IPS-20b (cell line): Measurements from ENCODE around the gene CPNE7.

Experiments
- H3K27ac ChIP-seq: one replicate; pipeline ENCODE4 v1.5.1; 2013; ENCODE audit warnings: low read length
- H3K27me3 ChIP-seq: 2 replicates; pipeline ENCODE4 v1.6.1; 2013; ENCODE audit warnings: mild to moderate bottlenecking, low read length, inconsistent platforms; ENCODE audit not compliant: insufficient read depth
- H3K36me3 ChIP-seq: 2 replicates; pipeline ENCODE4 v1.6.1; 2013; ENCODE audit warnings: low read depth, mild to moderate bottlenecking, inconsistent platforms, low read length, moderate library complexity; ENCODE audit not compliant: insufficient read depth
- H3K4me1 ChIP-seq: 2 replicates; pipeline ENCODE4 v1.6.1; 2013; ENCODE audit warnings: mild to moderate bottlenecking, control low read depth, inconsistent platforms, low read length, moderate library complexity; ENCODE audit not compliant: insufficient read depth
- H3K4me3 ChIP-seq: 2 replicates; pipeline ENCODE4 v1.5.1; 2013; ENCODE audit warnings: mild to moderate bottlenecking, low read length, inconsistent platforms
- H3K9ac ChIP-seq: 2 replicates; pipeline ENCODE4 v1.6.1; 2013; ENCODE audit warnings: low read depth, mild to moderate bottlenecking, inconsistent platforms, low read length, moderate library complexity
- H3K9me3 ChIP-seq: 2 replicates; pipeline ENCODE4 v1.6.1; 2013; ENCODE audit warnings: mild to moderate bottlenecking, low read depth, low read length, inconsistent platforms; ENCODE audit not compliant: insufficient read depth

The CPNE7 gene

DNA sequence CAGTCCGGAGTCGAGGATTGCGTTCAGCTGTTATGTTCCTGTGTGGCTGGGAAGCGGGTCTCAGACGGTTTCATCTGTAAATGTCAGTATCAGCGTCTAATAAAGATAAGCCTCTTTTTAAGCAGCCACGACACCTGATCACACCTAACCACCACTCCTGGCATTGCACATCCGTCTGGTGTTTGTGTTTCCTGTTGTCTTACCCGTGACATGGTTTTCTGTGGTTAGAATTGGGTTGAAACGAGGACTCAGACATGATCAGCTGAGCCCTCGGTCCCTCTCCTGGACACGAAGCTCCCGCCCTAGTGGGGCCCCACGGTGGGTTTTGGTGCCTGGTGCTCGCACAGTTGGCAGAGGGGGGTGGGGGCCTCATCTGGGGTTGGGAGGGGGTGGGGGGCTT, 18.3 kb downstream of the CPNE7 start:
- no peaks in the 10 kb centered on the region for H3K4me1 ChIP-seq
- H3K9ac ChIP-seq: no peak overlapping the region
- H3K4me3 ChIP-seq: no peak overlapping the region
- no peaks in the 10 kb centered on the region for H3K36me3 ChIP-seq
- no peaks in the 10 kb centered on the region for H3K9me3 ChIP-seq
- no peaks in the 10 kb centered on the region for H3K27me3 ChIP-seq
- no peak overlapping the region for H3K27ac ChIP-seq

DNA sequence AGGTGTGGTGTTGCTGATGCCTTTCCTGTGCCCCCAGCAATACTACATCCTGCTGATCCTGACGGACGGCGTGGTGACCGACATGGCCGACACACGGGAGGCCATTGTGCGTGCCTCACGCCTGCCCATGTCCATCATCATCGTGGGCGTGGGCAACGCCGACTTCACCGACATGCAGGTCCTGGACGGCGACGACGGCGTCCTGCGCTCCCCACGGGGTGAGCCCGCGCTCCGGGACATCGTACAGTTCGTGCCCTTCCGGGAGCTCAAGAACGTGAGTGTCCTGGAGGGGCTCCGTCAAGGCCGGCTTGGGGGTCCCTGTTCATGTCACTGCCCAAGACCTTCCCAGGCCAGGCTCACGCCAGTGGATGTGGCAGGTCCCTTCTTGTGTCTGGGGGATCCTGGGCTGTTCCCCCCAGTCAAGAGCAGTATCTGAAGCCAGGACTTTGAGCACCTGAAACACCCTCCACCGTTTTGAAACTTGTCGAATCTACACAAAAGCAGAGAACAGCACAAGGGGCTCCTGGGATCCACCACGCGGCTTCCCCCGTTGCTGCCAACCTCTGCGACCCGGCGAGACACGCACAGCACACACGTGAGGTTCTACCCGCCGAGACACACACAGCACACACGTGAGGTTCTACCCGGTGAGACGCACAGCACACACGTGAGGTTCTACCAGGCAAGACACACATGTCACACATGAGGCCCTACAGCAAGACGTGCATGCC, 19.9 kb downstream of the CPNE7 start:
- Histone ChIP-seq H3K9me3 (no peaks in the 10 kb centered on the region), H3K4me1 (no peaks in the 10 kb centered on the region), H3K36me3 (no peaks in the 10 kb centered on the region), H3K9ac (no peak overlapping the region), H3K4me3 (no peak overlapping the region), H3K27me3 (no peaks in the 10 kb centered on the region), H3K27ac (no peak overlapping the region)

DNA sequence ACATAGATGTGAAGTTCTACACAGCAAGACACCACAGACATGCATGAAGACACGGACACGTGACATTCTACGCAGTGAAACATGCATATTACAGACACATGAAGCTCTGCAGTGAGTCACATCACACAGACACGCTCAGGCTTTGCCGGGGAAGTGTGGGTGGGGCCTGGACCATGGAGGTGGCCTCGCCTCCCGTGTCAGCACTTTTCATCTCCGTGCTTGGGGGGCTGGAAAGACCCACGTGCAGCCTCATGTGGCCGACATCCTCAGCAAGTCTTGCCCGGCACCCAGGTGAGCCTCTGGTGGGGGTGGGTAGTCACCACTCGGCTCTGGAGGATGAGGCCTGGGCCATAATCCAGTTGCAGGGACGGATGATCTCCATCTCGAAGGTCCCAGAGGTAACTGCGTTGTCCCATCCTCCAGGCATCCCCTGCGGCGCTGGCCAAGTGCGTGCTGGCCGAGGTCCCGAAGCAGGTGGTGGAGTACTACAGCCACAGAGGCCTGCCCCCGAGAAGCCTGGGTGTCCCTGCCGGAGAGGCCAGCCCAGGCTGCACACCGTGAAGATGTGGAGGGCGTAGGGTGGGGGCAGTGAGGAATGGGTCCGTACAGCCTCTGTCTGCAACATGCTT, 20.6 kb downstream of the CPNE7 start:
- Histone ChIP-seq H3K9ac (no peak overlapping the region), H3K27me3 (no peaks in the 10 kb centered on the region), H3K9me3 (no peaks in the 10 kb centered on the region), H3K4me1 (no peaks in the 10 kb centered on the region), H3K27ac (no peak overlapping the region), H3K36me3 (no peaks in the 10 kb centered on the region), H3K4me3 (no peak overlapping the region)

DNA sequence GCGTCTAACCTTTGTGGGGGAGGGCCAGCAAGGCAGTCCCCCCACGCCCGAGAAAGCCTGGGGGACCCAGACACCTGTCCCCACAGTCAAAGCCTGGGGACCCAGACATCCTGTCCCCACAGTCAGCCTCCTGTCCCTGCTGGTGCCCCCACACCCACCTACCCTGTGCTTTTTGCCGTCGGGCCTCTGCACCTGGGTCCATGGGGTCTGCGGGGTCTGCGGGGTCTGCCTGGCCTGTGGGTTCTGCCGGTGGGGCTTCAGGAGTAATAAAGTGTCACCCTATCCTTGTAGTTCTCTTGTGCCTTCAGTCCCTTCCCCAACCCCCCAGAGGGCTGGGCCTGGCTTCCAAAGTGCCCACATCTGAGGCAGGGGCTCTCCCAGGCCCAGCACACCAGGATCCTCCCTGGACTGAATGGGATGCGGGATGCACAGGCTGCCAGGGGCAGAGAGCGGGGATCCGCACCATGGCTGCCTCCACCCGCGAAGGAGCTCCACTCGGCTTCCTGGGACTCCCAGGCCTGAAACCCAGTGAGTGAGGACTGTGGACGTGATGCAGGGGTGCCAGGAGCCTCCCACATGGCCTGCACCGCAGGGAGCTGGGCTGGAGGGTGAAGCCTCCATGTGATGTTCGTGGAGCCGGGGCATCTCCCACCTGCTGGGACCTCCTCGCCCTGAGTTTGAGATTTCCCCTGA, 21.5 kb downstream of the CPNE7 start:
- Histone ChIP-seq H3K9ac (no peak overlapping the region), H3K27me3 (no peaks in the 10 kb centered on the region), H3K27ac (no peak overlapping the region), H3K36me3 (no peaks in the 10 kb centered on the region), H3K4me1 (no peaks in the 10 kb centered on the region), H3K9me3 (no peaks in the 10 kb centered on the region), H3K4me3 (no peak overlapping the region)

DNA sequence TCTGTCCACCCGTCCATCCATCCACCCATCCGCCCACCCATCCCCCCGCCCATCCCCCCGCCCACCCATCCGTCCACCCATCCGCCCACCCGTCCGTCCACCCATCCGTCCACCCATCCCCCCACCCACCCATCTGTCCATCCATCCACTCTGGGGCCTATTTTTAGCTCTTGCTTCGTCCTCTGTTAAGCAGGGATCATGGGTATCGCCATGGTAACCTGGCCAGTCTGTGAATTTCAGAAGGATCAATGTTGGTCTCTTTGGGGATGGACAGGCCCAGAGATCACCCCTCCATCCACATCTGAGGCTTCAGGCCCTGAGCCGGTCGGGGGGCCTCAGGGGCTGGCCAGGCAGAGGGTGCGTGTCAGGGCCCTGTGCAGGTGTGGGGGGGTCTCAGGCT, 22.6 kb downstream of the CPNE7 start:
- Histone ChIP-seq H3K9ac (no peak overlapping the region), H3K9me3 (no peaks in the 10 kb centered on the region), H3K27me3 (peaks cover 5% of the 10 kb centered on the region; the same call in 1 of the 2 replicates), H3K4me1 (peaks cover 2% of the 10 kb centered on the region), H3K4me3 (no peak overlapping the region), H3K36me3 (no peaks in the 10 kb centered on the region), H3K27ac (no peak overlapping the region)

DNA sequence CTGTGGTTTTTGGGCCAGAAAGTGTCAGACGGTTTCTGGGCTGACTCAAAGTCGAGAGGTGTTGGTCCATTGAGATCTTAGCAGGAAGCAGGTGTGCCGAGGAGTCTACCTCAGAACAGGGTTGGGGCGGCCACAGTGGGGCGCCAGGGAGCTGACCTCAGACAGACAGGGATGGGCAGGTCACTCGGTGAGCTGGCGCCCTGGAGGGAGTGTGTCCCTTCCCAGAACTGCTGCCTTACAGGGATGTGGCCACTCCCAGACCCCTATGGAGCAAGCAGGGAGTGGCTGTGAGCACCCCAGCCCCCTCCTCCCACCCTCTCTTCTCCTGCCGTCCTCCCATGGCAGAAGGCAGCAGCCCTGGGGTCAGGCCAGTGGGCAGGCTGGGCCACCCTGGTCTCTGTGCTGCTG, 23.9 kb downstream of the CPNE7 start:
- no peak overlapping the region for H3K9ac ChIP-seq
- H3K27ac ChIP-seq: no peak overlapping the region
- H3K36me3 ChIP-seq: no peaks in the 10 kb centered on the region
- peaks cover 2% of the 10 kb centered on the region for H3K4me1 ChIP-seq
- H3K4me3 ChIP-seq: no peak overlapping the region
- H3K27me3 ChIP-seq: peaks cover 5% of the 10 kb centered on the region; the same call in 1 of the 2 replicates
- no peaks in the 10 kb centered on the region for H3K9me3 ChIP-seq

DNA sequence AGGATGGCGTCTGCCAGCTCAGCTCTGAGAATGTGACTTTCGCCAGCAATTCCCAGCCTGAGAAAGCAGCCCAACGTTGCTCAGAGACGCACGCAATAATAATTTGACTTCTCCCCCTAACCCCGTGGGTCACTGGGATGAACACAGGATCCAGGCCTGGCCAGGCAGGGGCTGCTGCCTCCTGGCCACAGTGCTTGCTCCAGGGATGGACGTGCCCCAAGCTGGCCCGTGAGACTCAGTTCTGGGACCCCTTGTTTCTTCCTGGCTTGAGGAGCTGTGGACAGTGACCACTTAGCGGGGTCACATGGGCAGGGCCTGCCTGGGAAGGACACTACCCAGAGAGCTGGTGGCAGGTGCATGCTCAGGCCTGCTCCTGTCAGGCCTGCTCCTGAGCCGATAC, 24.3 kb downstream of the CPNE7 start:
- H3K9ac ChIP-seq: no peak overlapping the region
- H3K4me1 ChIP-seq: peaks cover 2% of the 10 kb centered on the region
- no peak overlapping the region for H3K27ac ChIP-seq
- H3K4me3 ChIP-seq: no peak overlapping the region
- no peaks in the 10 kb centered on the region for H3K36me3 ChIP-seq
- no peaks in the 10 kb centered on the region for H3K9me3 ChIP-seq
- peaks cover 5% of the 10 kb centered on the region; the same call in 1 of the 2 replicates for H3K27me3 ChIP-seq

DNA sequence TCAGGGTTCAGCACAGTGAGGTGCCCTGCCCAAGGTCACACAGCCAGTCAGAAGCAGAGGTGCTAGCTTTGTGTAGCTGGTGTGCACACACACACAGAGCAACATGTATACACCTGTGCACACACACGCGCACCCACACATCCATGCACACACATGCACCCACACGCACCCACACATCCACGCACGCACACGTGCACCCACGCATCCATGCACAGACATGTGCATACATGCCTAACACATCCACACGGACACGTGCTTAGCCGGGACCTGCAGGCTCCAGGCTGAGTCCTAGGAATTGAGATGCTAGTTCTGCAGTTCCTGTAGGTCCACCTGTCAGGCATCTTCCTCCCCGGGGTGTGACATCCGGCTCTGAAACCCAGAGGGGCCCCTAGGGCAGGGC, 24.9 kb downstream of the CPNE7 start:
- H3K9me3 ChIP-seq: no peaks in the 10 kb centered on the region
- no peak overlapping the region for H3K9ac ChIP-seq
- no peak overlapping the region for H3K27ac ChIP-seq
- H3K27me3 ChIP-seq: peaks cover 5% of the 10 kb centered on the region; the same call in 1 of the 2 replicates
- H3K4me1 ChIP-seq: peaks cover 2% of the 10 kb centered on the region
- no peaks in the 10 kb centered on the region for H3K36me3 ChIP-seq
- no peak overlapping the region for H3K4me3 ChIP-seq

DNA sequence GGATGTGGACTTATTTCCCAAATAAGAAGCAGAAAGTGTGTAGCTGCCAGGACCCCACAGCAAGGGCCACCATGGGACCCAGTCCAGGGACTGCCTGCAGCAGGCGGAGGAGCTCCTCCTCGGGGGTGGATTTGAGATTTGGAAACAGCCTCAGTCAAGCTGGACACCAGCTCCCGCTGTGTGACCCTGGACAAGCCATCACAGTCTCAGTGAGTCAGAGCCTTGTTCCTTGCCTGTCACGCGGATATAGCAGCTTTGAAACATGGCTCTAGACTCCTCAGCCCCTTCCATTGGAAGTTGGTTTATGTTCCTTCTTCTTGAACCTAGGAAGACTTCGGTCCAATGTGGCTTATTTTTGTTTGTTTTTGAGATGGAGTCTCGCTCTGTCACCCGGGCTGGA, 25.4 kb downstream of the CPNE7 start:
- Histone ChIP-seq H3K9ac (no peak overlapping the region), H3K4me1 (peaks cover 2% of the 10 kb centered on the region), H3K4me3 (no peak overlapping the region), H3K9me3 (no peaks in the 10 kb centered on the region), H3K27me3 (peaks cover 5% of the 10 kb centered on the region; the same call in 1 of the 2 replicates), H3K27ac (no peak overlapping the region), H3K36me3 (no peaks in the 10 kb centered on the region)

DNA sequence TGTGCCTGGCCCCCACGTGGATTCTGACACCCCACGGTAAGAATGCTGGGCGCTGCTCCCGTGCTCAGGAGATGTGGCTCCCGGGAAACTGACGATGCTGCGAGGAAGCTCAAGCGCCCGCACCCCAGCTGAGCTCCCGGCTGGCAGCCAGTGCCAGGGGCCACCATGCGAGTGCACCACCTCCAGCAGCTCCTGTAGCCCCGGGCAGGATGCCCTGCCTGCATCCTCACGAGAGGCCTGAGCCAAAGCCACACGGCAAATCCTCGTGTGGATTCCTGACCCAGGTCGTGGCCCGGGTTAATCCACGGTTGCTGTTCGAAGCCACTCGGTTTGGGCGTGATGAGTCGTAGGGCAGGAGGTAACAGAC, 26.3 kb downstream of the CPNE7 start:
- Histone ChIP-seq H3K4me3 (no peak overlapping the region), H3K27me3 (peaks cover 5% of the 10 kb centered on the region; the same call in 1 of the 2 replicates), H3K27ac (no peak overlapping the region), H3K9me3 (no peaks in the 10 kb centered on the region), H3K36me3 (no peaks in the 10 kb centered on the region), H3K9ac (no peak overlapping the region), H3K4me1 (peaks cover 2% of the 10 kb centered on the region)

DNA sequence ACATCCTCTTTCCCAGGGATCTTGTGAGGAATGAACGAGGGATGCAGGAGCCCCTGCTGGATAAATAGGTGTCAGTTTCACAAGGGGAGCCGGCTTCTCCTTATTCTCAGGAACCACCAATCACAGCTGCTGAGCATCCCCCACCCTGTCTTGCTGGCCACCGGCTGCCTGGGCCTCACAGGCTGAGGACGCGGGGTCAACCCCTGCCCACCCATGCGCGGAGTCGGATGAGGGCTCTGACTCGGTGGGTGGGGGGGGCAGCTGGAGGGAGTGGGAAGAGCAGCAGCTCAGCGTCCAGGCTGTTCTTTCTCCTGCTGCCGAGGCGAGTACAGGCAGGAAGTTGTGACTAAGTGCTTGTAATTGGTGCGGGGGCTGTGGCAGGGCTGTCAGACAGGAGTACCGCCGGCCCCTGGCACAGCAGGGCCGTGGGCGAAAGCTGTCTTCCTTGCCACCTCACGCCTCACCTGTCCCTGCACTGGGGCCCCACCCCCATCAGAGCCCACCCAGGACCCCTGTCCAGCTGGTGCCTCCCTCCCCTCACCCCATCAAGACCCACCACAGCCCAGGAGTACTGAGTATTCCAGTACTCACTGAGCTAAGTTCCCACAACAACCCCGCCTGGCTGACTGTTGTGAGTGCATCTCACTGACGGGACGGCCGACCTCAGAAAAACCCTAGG, 26.9 kb downstream of the CPNE7 start:
- H3K4me1 ChIP-seq: peaks cover 2% of the 10 kb centered on the region
- no peaks in the 10 kb centered on the region for H3K36me3 ChIP-seq
- peaks cover 5% of the 10 kb centered on the region; the same call in 1 of the 2 replicates for H3K27me3 ChIP-seq
- no peak overlapping the region for H3K9ac ChIP-seq
- no peak overlapping the region for H3K27ac ChIP-seq
- no peaks in the 10 kb centered on the region for H3K9me3 ChIP-seq
- no peak overlapping the region; the same call in 1 of the 2 replicates for H3K4me3 ChIP-seq
